Upper lobe of right lung (tissue), 1 donor: ENCODE data around the gene SFSWAP. TPM values are rescaled to one million over a fixed set of nuclear protein-coding genes. Genes with fewer than 3 reads are reported as not detected.
"Not testable (repeated sequence)": the region's sequence is repeated elsewhere in the genome, so short reads cannot be mapped to it uniquely, and the experiment has no call there.

Experiments
- ATAC-seq: fragments of 200-7000 bp; cut with Tn5 transposase; one replicate; pipeline ENCODE4 v1.9.1; 2020; ENCODE audit warnings: mild to moderate bottlenecking, moderate library complexity
- DNase-seq: peaks from one replicate; pipeline ENCODE4 v3.0.0-alpha.2; 2020
- H3K27ac ChIP-seq: fragments of 200-600 bp; one replicate; pipeline ENCODE4 v1.8.0; 2022
- H3K27me3 ChIP-seq: fragments of 200-600 bp; one replicate; pipeline ENCODE4 v1.8.0; 2022; ENCODE audit warnings: mild to moderate bottlenecking
- H3K36me3 ChIP-seq: fragments of 200-600 bp; one replicate; pipeline ENCODE4 v1.8.0; 2022
- H3K4me1 ChIP-seq: fragments of 200-600 bp; one replicate; pipeline ENCODE4 v1.8.0; 2022
- H3K4me3 ChIP-seq: fragments of 200-600 bp; one replicate; pipeline ENCODE4 v1.8.0; 2022; ENCODE audit warnings: mild to moderate bottlenecking
- H3K9me3 ChIP-seq: fragments of 200-600 bp; one replicate; pipeline ENCODE4 v1.8.0; 2022
- CTCF ChIP-seq: fragments of 200-600 bp; IDR thresholded peaks from one replicate; pipeline ENCODE4 v1.8.0; 2022; ENCODE audit warnings: antibody characterized with exemption
- intact Hi-C: fragments of 100-400 bp; cut with DNase I; formaldehyde crosslinking; loops from one replicate; pipeline ENCODE4 v1.11.0; 2022
- total RNA-seq: library from RNA; stranded (reverse); fragmentation: NEBNext Ultra II Directional; extraction: Animal tissue kit (Norgen Biotek cat#: 25700); gene quantifications from one replicate; pipeline ENCODE4 v1.2.1, GENCODE V29; 2021
- donor health status: DM: no; HTN: yes; CAD: no; lungs with severe emphysema.

The SFSWAP gene
- total RNA-seq, 1 donor from 2014 or later, result 51.2 TPM

- H3K4me1 ChIP-seq, ATAC-seq, H3K27ac ChIP-seq, H3K9me3 ChIP-seq, H3K4me3 ChIP-seq, DNase-seq, H3K27me3 ChIP-seq, intact Hi-C loops: not testable (repeated sequence)
- peaks cover 84% of the 10 kb centered on the region for H3K36me3 ChIP-seq
Observed at GRCh38 chr12:131744675-131745074, 33.8 kb downstream of the SFSWAP start.

- Histone ChIP-seq H3K36me3 (peaks cover 80% of the 10 kb centered on the region), H3K4me1 (no peaks in the 10 kb centered on the region), H3K4me3 (no peak overlapping the region), H3K9me3 (no peaks in the 10 kb centered on the region), H3K27ac (no peak overlapping the region), H3K27me3 (no peaks in the 10 kb centered on the region)
- TF ChIP-seq CTCF, result no peak
- ATAC-seq (no peak), DNase-seq (no peak)
- intact Hi-C loops, result no loop called here
Observed at GRCh38 chr12:131745706-131746105, 34.8 kb downstream of the SFSWAP start.

- Histone ChIP-seq H3K27ac (no peak overlapping the region), H3K27me3 (no peaks in the 10 kb centered on the region), H3K4me1 (no peaks in the 10 kb centered on the region), H3K4me3 (no peak overlapping the region), H3K36me3 (peaks cover 74% of the 10 kb centered on the region), H3K9me3 (no peaks in the 10 kb centered on the region)
- intact Hi-C loops, result no loop called here
- no peak for DNase-seq
- no peak for TF ChIP-seq CTCF
- no peak for ATAC-seq
Observed at GRCh38 chr12:131747276-131748177, 36.6 kb downstream of the SFSWAP start.

- TF ChIP-seq CTCF, result no peak
- intact Hi-C loops, result no loop called here
- no peaks in the 10 kb centered on the region for H3K27me3 ChIP-seq
- no peak overlapping the region for H3K4me3 ChIP-seq
- H3K4me1 ChIP-seq, result no peaks in the 10 kb centered on the region
- H3K27ac ChIP-seq, result no peak overlapping the region
- H3K9me3 ChIP-seq, result no peaks in the 10 kb centered on the region
- ATAC-seq (no peak), DNase-seq (no peak)
- H3K36me3 ChIP-seq, result peaks cover 74% of the 10 kb centered on the region
Observed at GRCh38 chr12:131749618-131750315, 38.9 kb downstream of the SFSWAP start.

- intact Hi-C loops, result no loop called here
- no peak for TF ChIP-seq CTCF
Observed at GRCh38 chr12:131751335-131751734, 40.4 kb downstream of the SFSWAP start.

GRCh38 chr12:131752451-131752850 is 41.6 kb downstream of the SFSWAP start:
- Histone ChIP-seq H3K27ac (no peak overlapping the region), H3K36me3 (peaks cover 83% of the 10 kb centered on the region), H3K27me3 (no peaks in the 10 kb centered on the region), H3K9me3 (no peaks in the 10 kb centered on the region), H3K4me3 (no peak overlapping the region), H3K4me1 (no peaks in the 10 kb centered on the region)
- no peak for TF ChIP-seq CTCF
- ATAC-seq, result no peak
- no peak for DNase-seq
- intact Hi-C loops, result no loop called here

More at GRCh38 chr12:131751335-131751734, 40.4 kb downstream of the SFSWAP start:
- H3K27me3 ChIP-seq, result no peaks in the 10 kb centered on the region
- H3K4me1 ChIP-seq, result no peaks in the 10 kb centered on the region
- ATAC-seq (no peak), DNase-seq (no peak)
- H3K4me3 ChIP-seq, result no peak overlapping the region
- peaks cover 79% of the 10 kb centered on the region for H3K36me3 ChIP-seq
- no peaks in the 10 kb centered on the region for H3K9me3 ChIP-seq
- H3K27ac ChIP-seq, result no peak overlapping the region
